Stomach (tissue), 4 donors: ENCODE results near the gene SLC2A4RG.

ENCODE experiments used
- CTCF ChIP-seq, 7 experiments: fragments of 450-650 bp in 4 of 7; fragments of 200-600 bp in 3 of 7; sonication (generic) in 3 of 7; IDR thresholded peaks; one replicate each; pipeline ENCODE4 v1.5.1; 2016 to 2019; ENCODE audit warnings: antibody characterized with exemption in 7 of 7, control low read depth in 2 of 7, mild to moderate bottlenecking in 1 of 7
- EP300 ChIP-seq: sonication (generic); formaldehyde crosslinking; IDR thresholded peaks from one replicate; pipeline ENCODE4 v1.6.1; 2017; ENCODE audit warnings: antibody characterized with exemption
- POLR2A ChIP-seq, 4 donors: fragments of 450-650 bp; IDR thresholded peaks; one replicate each; pipeline ENCODE4 v1.6.1; 2016; ENCODE audit warnings: antibody characterized with exemption in 4 of 4, control low read depth in 2 of 4, mild to moderate bottlenecking in 1 of 4, moderate library complexity in 1 of 4
- POLR2AphosphoS5 ChIP-seq, 3 donors: sonication (generic); formaldehyde crosslinking; IDR thresholded peaks; one replicate each; pipeline ENCODE4 v1.6.1; 2016; ENCODE audit warnings: antibody characterized with exemption in 3 of 3

GRCh38 chr20:63791497-63792156 lies 52.1 kb downstream of the SLC2A4RG start:
- TF ChIP-seq CTCF (IDR thresholded peaks at IDR 0.05) (no peak), POLR2A (IDR thresholded peaks at IDR 0.05) (no peak), POLR2AphosphoS5 (IDR thresholded peaks at IDR 0.05) (no peak), EP300 (no peak)
